SK-N-SH treated with all-trans-retinoic acid at 6 μM for 48 hours (cell line): ENCODE measurements around the gene NDUFAF2.

Experiments
- ATAC-seq: fragments of 200-7000 bp; cut with Tn5 transposase; 3 replicates; pipeline ENCODE4 v1.9.1; 2020; ENCODE audit warnings: mild to moderate bottlenecking, moderate library complexity
- ARNTL ChIP-seq: fragments of 450-650 bp; formaldehyde crosslinking; IDR thresholded peaks from 2 replicates; pipeline ENCODE4 v1.5.0; 2020; ENCODE audit warnings: low read depth, mild to moderate bottlenecking, moderate library complexity, borderline replicate concordance
- BACH2 ChIP-seq: fragments of 250-450 bp; sonication (Bioruptor Pico); IDR thresholded peaks from 2 replicates; pipeline ENCODE4 v1.9.0; 2021; ENCODE audit warnings: mild to moderate bottlenecking, borderline replicate concordance
- CREB5 ChIP-seq: fragments of 250-450 bp; sonication (Bioruptor Pico); IDR thresholded peaks from 2 replicates; pipeline ENCODE4 v1.5.1; 2020; ENCODE audit warnings: low read depth, mild to moderate bottlenecking, moderate library complexity
- CSDC2 ChIP-seq: fragments of 250-450 bp; sonication (Bioruptor Pico); IDR thresholded peaks from 2 replicates; pipeline ENCODE4 v1.5.0; 2020; ENCODE audit warnings: mild to moderate bottlenecking, moderate library complexity
- CSRNP3 ChIP-seq: fragments of 250-450 bp; sonication (Bioruptor Pico); IDR thresholded peaks from 2 replicates; pipeline ENCODE4 v1.5.1; 2021; ENCODE audit warnings: mild to moderate bottlenecking, moderate library complexity
- ESRRG ChIP-seq: fragments of 250-450 bp; sonication (Bioruptor Pico); IDR thresholded peaks from 2 replicates; pipeline ENCODE4 v1.6.1; 2021; ENCODE audit warnings: mild to moderate bottlenecking
- GLIS3 ChIP-seq: fragments of 250-450 bp; sonication (Bioruptor Pico); IDR thresholded peaks from 2 replicates; pipeline ENCODE4 v1.5.0; 2020; ENCODE audit warnings: mild to moderate bottlenecking, moderate library complexity
- ISL1 ChIP-seq: fragments of 250-450 bp; sonication (Bioruptor Pico); IDR thresholded peaks from 2 replicates; pipeline ENCODE4 v2.1.2; 2022; ENCODE audit warnings: mild to moderate bottlenecking, moderate library complexity
- OSR1 ChIP-seq: fragments of 250-450 bp; sonication (Bioruptor Pico); IDR thresholded peaks from 2 replicates; pipeline ENCODE4 v1.8.0; 2022; ENCODE audit warnings: moderate library complexity, mild to moderate bottlenecking, inconsistent platforms
- PPARA ChIP-seq: fragments of 250-450 bp; sonication (Bioruptor Pico); IDR thresholded peaks from 2 replicates; pipeline ENCODE4 v1.5.0; 2020; ENCODE audit warnings: mild to moderate bottlenecking, borderline replicate concordance
- RARB ChIP-seq: fragments of 250-450 bp; sonication (Bioruptor Pico); IDR thresholded peaks from 2 replicates; pipeline ENCODE4 v1.8.0; 2021; ENCODE audit warnings: mild to moderate bottlenecking, moderate library complexity
- SNAI2 ChIP-seq: fragments of 250-450 bp; sonication (Bioruptor Pico); IDR thresholded peaks from 2 replicates; pipeline ENCODE4 v1.5.0; 2020; ENCODE audit warnings: mild to moderate bottlenecking, moderate library complexity
- TCF4 ChIP-seq: fragments of 250-450 bp; sonication (Bioruptor Pico); IDR thresholded peaks from 2 replicates; pipeline ENCODE4 v1.8.0; 2021; ENCODE audit warnings: mild to moderate bottlenecking, moderate library complexity, borderline replicate concordance
- ZC3H10 ChIP-seq: fragments of 250-450 bp; sonication (Bioruptor Pico); IDR thresholded peaks from 2 replicates; pipeline ENCODE4 v1.5.1; 2021; ENCODE audit warnings: mild to moderate bottlenecking, moderate library complexity
- ZFP3 ChIP-seq: fragments of 250-450 bp; sonication (Bioruptor Pico); IDR thresholded peaks from 2 replicates; pipeline ENCODE4 v1.5.0; 2020; ENCODE audit warnings: mild to moderate bottlenecking, moderate library complexity
- ZFP30 ChIP-seq: fragments of 450-650 bp; formaldehyde crosslinking; IDR thresholded peaks from 2 replicates; pipeline ENCODE4 v1.5.0; 2022; ENCODE audit warnings: mild to moderate bottlenecking, moderate library complexity
- ZNF8 ChIP-seq: fragments of 450-650 bp; formaldehyde crosslinking; IDR thresholded peaks from 2 replicates; pipeline ENCODE4 v1.5.0; 2020; ENCODE audit warnings: mild to moderate bottlenecking, moderate library complexity
- TF ChIP-seq, protein P1 (sequence below): fragments of 250-450 bp; sonication (Bioruptor Pico); IDR thresholded peaks from 2 replicates; pipeline ENCODE4 v1.5.0; 2020; ENCODE audit warnings: mild to moderate bottlenecking, moderate library complexity

Gene NDUFAF2

GRCh38 chr5:61168951-61169350, 223.9 kb downstream of the NDUFAF2 start (continued):
- no peak for TF ChIP-seq CREB5 (CRISPR knock-in tag)
- no peak for TF ChIP-seq GLIS3
- TF ChIP-seq ESRRG, result no peak
- TF ChIP-seq ARNTL (CRISPR knock-in tag), result no peak
- no peak for TF ChIP-seq ZFP30
- no peak for TF ChIP-seq BACH2 (CRISPR knock-in tag)
- no peak for TF ChIP-seq TCF4 (CRISPR knock-in tag)
- TF ChIP-seq SNAI2 (CRISPR knock-in tag), result no peak

DNA sequence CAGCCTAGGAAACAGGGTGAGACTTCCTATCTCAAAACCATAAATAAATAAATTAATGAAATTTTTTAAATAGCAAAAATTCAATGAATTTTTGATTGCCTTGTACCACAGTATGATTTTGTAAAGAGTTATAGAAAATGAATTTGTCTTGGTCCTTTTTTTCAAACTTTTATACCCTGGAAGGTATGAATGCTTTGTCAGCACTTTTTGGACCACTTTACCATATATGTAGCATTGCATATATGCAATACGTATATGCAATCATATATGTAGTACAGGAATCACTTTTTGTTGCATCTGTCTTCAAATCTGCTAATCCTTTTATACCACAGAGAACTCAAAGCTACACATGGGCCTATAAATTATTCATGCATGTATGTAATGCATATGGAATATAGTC, 226.5 kb downstream of the NDUFAF2 start:
- no peak for TF ChIP-seq PPARA (CRISPR knock-in tag)
- TF ChIP-seq, protein P1, sequence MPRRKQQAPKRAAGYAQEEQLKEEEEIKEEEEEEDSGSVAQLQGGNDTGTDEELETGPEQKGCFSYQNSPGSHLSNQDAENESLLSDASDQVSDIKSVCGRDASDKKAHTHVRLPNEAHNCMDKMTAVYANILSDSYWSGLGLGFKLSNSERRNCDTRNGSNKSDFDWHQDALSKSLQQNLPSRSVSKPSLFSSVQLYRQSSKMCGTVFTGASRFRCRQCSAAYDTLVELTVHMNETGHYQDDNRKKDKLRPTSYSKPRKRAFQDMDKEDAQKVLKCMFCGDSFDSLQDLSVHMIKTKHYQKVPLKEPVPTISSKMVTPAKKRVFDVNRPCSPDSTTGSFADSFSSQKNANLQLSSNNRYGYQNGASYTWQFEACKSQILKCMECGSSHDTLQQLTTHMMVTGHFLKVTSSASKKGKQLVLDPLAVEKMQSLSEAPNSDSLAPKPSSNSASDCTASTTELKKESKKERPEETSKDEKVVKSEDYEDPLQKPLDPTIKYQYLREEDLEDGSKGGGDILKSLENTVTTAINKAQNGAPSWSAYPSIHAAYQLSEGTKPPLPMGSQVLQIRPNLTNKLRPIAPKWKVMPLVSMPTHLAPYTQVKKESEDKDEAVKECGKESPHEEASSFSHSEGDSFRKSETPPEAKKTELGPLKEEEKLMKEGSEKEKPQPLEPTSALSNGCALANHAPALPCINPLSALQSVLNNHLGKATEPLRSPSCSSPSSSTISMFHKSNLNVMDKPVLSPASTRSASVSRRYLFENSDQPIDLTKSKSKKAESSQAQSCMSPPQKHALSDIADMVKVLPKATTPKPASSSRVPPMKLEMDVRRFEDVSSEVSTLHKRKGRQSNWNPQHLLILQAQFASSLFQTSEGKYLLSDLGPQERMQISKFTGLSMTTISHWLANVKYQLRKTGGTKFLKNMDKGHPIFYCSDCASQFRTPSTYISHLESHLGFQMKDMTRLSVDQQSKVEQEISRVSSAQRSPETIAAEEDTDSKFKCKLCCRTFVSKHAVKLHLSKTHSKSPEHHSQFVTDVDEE (CRISPR knock-in tag), result no peak
- no peak for TF ChIP-seq OSR1
- TF ChIP-seq ZFP30, result no peak
- no peak for TF ChIP-seq ISL1 (CRISPR knock-in tag)
- no peak for TF ChIP-seq GLIS3
- no peak for TF ChIP-seq CREB5 (CRISPR knock-in tag)
- no peak for TF ChIP-seq ZNF8
- ATAC-seq, result no peak

DNA sequence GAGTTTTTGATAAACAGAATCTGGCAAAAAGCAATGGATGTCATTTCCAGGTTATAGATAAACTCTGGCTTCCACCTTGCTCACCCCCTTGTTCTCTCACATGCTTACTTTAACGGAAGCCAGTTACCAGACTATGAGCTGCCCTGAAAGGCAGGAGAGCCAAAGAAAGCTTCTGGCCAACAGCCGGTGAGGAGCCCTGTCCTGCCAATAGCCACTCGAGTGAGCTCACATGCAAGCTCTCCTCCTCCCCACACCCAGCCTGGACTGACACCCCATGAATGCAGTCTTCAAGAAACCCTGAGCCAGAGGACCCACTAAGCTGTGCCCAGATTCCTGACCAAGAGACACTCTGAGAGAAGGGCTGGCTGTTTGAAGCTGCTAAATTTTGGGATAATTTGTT, 231.6 kb downstream of the NDUFAF2 start:
- TF ChIP-seq SNAI2 (CRISPR knock-in tag) (no peak), RARB (CRISPR knock-in tag) (no peak), ZFP3 (CRISPR knock-in tag) (no peak)
- no peak for ATAC-seq

- no peak for TF ChIP-seq ESRRG
- TF ChIP-seq, protein P1 (CRISPR knock-in tag), result no peak
- no peak for TF ChIP-seq CSRNP3 (CRISPR knock-in tag)
- TF ChIP-seq ZFP30, result no peak
- no peak for TF ChIP-seq GLIS3
- no peak for TF ChIP-seq OSR1
- TF ChIP-seq ZC3H10 (CRISPR knock-in tag), result no peak
- no peak for TF ChIP-seq PPARA (CRISPR knock-in tag)
- no peak for TF ChIP-seq CSDC2 (CRISPR knock-in tag)
- no peak for TF ChIP-seq SNAI2 (CRISPR knock-in tag)
- no peak for TF ChIP-seq CREB5 (CRISPR knock-in tag)
- no peak for ATAC-seq
Measured at GRCh38 chr5:61177070-61177469, 232.1 kb downstream of the NDUFAF2 start.
